Stimulated activated CD4-positive, alpha-beta T cell treated with anti-CD3 and anti-CD28 coated beads, Interleukin-15, amount 100 ng/mL, for 1 hour (primary cell): Measurements from ENCODE around the gene FUS.

Experiments used
- DNase-seq, 2 donors: peaks; one replicate each; pipeline ENCODE4 v3.0.0-alpha.2; 2020; ENCODE audit warnings: low read depth in 1 of 2, low spot score in 1 of 2

The FUS gene

DNA sequence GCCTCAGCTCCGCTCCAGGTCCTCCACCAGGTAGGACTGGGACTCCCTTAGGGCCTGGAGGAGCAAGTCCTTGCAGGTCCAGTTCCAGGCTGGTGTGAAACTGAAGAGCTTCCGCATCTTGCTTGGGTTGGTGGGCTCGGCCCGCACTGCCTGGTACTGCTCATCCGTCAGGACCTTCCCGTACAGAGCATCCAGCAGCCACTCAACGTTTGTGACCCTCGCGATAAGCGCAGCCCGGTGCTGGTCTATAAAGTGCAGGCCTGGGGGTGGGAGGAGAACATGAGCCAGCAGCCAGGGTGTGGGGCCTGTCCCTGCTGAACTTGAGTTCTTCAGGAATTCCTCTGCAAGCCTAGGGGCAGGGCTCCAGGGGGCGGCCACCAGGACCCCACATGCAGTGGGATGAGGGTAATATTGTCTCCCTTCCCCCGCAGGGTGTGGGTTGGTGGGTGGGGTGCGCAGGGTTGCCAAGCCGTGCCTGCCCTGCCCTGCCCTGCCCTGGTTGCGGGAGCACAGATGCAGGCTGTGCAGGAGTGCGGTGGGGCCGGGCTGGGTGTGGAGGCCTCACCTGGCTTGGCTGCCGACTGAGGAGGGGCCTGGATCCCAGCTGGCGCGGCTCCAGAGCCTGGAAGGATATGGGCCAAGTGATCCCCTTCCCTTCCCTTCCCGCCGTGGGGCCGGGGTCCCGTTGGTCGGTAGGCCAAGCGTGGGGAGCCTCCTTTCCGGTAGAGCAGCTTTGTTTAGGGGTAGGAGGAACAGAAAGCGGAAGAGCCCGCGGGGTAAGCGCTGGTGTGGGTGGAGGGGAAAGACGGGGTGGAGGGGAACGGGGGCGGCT lies 21.9 kb downstream of the FUS start:
- DNase-seq = no peak

DNA sequence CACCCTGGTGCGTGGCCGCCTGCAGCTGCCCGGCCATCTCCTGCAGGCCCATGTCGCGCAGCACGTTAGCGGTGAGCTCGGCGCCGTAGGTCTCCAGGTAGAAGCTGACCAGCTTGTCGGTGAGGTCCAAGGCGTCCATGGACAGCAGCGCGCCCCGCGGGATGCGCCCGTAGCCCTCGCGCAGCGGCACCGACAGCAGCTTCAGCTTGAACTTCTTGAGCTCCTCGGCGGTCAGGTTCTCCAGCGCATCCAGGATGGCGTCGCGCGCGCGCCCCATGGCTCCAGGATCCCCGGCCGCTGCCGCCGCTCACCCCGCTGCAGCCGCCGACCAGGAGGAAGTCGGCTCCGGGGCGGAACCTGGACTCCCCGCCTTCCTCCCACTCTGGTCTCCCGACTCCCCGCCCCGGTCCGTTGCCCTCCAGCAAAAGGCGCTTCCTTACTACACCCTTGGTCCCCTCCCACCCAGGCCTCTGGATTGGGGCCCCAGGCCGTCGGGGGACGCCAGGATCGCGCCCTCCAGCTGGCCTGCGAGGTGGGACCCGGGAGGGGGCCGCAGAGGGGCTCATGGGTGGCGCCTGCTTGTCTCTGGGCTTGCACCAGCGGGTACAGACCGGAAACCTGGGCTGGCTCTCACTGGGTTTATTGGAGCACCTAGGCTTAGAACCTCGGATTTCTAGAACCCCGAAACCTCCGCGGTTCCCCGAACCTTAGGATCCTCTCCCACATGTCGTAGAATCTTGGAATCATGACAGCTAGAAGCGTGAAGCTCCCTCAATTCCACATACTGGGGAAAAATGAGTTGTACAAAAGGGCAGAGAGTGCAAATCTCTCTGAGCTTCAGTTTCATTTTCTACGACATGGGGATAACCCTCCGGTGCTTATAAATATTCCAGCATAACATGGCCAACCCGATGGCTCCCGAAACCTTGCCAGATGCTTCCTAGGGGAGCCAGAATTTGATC lies 22.8 kb downstream of the FUS start, which contains the start of gene PYCARD:
PYCARD (minus strand) TSS at position 347 of the 962 bp plus-strand sequence; CDS start at position 277, 70 bp downstream.
- no peak for DNase-seq

- DNase-seq = no peak
Observed at GRCh38 chr16:31204871-31205666, 25.1 kb downstream of the FUS start.

DNA sequence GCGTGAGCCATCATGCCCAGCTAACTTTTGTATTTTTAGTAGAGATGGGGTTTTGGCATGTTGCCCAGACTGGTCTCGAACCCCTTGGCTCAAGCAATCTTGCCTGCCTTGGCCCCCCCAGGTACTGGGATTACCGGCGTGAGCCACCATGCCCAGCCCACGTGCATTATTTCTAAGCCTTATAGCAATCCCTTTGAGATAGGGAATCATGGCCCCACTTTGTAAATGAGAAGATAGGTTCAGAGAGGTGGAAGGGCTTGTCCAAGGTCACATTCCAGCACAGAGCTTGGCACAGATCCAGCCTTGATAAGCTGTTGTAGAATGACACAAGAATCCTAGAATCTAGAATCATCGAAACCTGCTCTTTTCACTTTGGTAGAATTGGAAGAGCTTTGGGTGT lies 26.8 kb downstream of the FUS start:
- DNase-seq = no peak

GRCh38 chr16:31213342-31213741 lies 33.4 kb downstream of the FUS start:
- DNase-seq = no peak

DNA sequence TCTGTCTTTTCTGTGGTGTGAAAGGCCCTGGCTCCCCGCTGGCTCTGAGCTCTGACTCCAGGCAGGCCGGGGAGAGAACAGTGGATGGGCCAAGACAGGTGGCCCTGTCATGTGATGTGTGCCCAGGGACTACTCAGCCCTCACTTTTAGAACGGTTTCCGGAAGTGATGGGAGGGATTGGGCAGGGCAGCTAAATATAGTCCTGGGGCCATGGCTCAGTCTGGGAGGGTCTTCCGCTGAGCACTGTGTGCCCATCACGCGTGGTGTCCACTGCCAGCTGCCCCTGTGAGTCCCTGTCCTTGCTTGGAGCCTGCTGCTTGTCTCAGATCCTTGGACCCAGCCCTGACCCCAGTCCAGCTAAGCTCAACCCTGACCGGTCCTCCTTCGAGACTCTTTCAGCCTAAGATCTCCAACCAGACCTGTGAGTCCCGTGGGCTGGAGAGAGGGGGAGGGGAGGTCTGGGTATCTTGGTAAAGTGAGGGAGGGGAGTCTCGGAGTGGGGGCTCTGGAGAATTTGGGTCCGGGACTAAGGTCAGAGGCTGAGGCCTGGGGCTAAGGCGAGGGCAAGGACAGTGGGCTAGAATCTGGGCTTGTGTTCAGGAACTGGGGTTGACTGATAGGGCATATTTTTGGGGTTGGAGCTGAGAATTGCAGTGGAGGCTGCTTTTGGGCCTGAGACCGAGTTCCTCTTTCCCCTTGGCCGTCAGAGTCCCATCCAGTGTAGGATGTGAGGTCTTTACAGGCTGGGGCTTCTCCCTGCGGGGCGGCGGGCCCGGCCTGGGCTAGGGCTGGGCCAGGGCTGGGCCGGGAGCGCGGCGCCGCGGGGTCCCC lies 34.2 kb downstream of the FUS start, which contains the start of gene TRIM72:
TRIM72 (plus strand) TSS at position 243 of the 831 bp plus-strand sequence. CDS start 620 bp downstream, outside the sequence.
- no peak for DNase-seq

DNA sequence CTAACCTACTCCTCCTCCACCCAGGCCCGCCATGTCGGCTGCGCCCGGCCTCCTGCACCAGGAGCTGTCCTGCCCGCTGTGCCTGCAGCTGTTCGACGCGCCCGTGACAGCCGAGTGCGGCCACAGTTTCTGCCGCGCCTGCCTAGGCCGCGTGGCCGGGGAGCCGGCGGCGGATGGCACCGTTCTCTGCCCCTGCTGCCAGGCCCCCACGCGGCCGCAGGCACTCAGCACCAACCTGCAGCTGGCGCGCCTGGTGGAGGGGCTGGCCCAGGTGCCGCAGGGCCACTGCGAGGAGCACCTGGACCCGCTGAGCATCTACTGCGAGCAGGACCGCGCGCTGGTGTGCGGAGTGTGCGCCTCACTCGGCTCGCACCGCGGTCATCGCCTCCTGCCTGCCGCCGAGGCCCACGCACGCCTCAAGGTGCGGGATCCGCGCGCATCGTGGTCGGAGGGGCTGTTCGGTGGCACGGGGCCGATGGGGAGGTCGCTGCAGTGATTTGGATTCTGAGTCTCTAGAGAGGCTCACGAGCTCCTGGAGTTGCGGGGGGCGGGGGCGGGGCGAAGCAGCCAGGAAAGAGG lies 34.9 kb downstream of the FUS start:
- no peak for DNase-seq

DNA sequence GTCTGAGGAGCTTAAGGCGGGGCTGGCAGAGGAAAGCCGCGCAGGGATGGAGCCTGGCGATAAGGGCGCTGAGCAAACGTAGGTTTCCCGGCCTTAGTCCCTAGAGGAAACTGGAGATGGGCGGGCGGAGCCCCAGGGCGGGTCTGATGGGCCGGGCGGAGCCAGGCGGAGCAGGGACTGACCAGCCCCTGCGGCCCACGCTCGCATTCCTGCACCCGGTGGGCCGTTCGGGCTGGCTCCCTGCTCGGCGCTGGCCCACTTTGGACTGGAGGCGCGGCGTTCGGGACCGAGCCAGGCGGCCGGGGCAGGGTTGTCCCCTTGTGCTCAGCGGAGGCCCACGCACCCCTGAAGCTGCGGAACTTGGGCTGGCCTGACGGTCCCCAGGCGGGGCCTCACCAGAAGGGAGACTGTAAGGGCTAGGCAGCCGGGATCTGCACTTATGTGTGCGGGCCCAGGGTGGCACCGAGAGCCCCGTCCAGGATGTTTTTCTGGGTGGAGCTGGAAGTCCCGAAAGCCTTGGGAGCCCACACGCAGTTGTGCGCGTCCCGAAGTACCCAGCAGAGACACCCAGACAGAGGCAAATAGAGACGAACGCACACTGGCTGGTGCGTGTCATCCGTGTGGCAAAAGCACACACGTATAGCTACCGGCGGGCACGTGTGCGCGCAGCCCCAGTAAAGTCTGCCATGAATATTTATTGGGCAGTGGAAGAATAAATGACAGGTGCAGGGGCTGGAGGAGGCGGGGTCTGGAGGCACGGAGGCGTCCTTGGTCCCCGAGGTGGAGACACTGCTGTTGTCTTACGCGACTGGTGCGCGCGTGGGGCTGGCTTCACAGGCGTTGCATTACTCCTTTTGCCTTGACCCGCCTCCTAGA lies 35.6 kb downstream of the FUS start:
- DNase-seq = no peak

DNA sequence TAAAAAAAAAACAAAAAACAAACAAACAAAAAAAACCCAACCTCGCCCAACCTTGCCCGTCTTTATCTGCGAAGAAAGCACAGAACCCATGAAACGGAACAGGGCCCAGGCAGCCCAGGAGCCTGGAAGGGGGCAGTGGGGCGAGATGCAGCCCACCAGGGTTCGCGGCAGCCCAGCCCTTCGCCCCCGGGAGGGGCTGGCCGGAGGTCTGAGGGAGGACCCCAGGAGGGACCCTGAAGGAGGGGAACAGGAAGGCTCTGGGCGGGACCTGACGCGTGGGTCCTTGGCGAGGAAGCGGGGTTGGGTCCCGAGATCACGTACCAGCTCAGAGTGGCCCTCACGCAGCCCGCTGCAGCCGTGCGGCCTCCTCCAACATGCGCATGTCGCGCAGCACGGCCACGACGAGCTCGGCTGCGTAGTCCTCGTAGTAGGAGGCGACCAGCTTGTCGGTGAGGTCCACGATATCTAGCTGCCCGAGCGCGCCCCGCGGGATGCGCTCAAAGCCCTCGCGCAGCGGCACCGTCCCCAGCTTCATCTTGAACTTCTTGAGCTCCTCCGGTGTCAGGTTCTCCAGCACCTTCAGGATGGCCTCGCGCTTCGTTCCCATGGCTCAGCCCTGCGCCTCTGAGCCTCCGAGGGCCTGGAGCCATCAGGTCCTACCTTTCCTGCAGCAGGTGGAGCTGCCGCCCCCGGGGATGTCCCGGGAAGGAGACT lies 36.6 kb downstream of the FUS start, which contains the start of gene PYDC1:
PYDC1 (minus strand) TSS at position 714 of the 714 bp plus-strand sequence; CDS start at position 607, 107 bp downstream.
- no peak for DNase-seq

GRCh38 chr16:31217136-31217530 lies 37.2 kb downstream of the FUS start:
- DNase-seq = no peak

DNA sequence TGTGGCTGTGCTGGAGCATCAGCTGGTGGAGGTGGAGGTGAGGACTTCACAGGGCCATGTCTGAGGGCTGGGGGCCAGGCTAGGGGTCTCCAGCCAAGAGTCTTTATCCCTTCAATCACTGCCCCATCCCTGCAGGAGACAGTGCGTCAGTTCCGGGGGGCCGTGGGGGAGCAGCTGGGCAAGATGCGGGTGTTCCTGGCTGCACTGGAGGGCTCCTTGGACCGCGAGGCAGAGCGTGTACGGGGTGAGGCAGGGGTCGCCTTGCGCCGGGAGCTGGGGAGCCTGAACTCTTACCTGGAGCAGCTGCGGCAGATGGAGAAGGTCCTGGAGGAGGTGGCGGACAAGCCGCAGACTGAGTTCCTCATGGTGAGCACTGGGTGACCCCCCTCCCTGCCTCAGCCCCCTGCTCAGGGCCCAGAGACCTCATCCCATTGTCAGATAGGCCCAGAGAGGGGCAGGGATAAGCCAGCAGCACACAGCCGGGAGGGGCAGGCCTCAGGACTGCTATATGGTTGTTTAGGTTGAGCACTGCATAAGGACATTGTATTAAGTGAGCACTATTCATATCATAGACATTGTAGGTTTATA lies 39.3 kb downstream of the FUS start:
- DNase-seq = no peak

DNA sequence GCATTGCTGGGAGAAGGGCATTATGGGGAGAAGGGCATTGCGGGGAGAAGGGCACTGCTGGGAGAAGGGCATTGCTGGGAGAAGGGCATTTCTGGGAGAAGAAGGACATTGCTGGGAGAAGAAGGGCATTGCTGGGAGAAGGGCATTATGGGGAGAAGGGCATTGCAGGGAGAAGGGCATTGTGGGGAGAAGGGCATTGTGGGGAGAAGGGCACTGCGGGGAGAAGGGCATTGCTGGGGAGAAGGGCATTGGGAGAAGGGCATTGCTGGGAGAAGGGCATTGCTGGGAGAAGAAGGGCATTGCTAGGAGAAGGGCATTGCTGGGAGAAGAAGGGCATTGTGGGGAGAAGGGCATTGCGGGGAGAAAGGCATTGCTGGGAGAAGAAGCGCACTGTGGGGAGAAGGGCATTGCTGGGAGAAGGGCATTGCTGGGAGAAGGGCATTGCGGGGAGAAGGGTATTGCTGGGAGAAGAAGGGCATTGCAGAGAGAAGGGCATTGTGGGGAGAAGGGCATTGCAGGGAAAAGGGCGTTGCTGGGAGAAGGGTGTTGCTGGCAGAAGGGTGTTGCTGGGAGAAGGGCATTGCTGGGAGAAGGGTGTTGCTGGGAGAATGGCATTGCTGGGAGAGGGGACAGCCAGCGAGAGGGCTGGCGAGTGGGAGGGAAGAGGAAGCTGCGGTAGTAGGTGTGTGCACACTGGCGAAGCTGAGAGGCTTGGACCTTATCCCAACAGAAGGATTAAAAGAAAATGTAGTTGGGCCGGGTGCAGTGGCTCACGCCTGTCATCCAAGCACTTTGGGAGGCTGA lies 41.6 kb downstream of the FUS start:
- DNase-seq = no peak

- no peak for DNase-seq
Observed at GRCh38 chr16:31223044-31223443, 43.1 kb downstream of the FUS start.

- no peak for DNase-seq
Observed at GRCh38 chr16:31224092-31224955, 44.4 kb downstream of the FUS start.

GRCh38 chr16:31225193-31225592 lies 45.3 kb downstream of the FUS start:
- DNase-seq = no peak

- DNase-seq = no peak
Observed at GRCh38 chr16:31228206-31228605, 48.3 kb downstream of the FUS start.
